Inflammatory macrophage treated with lipopolysaccharide for 1 hour (primary cell): ENCODE results near the gene MRPL32.
A peak's percentile ranks its signal among the peaks of the same experiment; 100 is the strongest.
"Not testable (repeated sequence)": the region's sequence is repeated elsewhere in the genome, so short reads cannot be mapped to it uniquely, and the experiment has no call there.

Experiments
- DNase-seq, 2 donors: peaks; one replicate each; pipeline ENCODE4 v3.0.0-alpha.2; 2020 to 2022

The MRPL32 gene

DNA sequence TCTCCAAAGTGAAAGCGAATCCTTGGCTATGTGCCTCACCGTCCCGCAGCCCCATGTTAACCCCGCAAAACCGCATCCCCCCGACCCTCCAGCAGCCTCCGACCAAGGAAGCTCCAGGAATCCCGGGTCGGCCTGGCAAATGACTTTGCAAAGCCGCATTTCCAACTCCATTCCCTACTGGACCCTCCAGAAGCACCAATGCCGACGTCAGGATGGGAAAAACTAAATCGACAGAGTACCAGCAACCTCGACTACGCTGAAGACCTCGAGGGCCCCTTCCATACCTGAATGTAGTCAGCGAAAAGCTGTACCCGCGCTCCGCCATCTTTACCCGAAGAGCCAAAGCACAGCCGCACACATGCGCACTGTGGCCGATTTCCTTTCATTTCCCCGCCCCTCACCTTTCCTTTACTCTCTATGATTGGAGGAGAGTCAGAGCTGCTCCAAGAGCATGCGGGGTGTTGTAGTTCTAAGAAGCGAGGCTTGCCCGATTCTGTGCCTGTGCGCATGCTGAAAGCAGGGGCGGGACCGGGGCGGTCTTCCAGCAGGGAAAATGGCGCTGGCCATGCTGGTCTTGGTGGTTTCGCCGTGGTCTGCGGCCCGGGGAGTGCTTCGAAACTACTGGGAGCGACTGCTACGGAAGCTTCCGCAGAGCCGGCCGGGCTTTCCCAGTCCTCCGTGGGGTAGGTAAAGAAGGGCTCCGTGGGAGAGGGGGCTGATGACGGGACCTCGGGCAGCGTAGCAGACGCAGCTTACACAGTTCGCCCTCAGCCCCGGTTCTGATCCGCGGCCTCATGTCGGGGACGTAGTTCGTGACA is at the start of gene MRPL32, which contains the start of gene PSMA2:
TSS of gene MRPL32 (plus strand) at position 543 of the 818 bp plus-strand sequence. CDS start at position 554, 11 bp downstream.
TSS of gene PSMA2 (minus strand) at position 341 of the 818 bp plus-strand sequence. CDS start at position 325, 16 bp downstream.
- peak; percentile 98 for DNase-seq

DNA sequence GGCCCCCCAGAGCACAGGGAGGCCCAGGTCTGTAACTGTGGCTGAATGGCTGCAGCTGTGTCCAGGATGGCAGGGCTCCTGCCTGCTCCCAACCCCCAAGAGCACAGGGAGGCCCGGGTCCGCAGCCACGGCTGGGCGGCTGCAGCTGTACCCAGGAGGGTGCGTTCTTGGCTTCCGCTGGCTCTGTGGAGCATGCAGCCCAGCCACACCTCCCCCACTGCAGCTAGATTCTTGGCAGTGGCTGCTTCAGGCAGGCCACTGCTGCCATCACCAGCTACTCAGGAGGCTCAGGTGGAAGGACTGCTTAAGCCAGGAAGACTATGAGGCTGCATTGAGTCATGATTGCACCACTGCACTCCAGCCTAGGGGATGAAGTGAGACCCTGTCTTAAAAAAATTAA is 48.2 kb upstream of the MRPL32 start:
- DNase-seq: no peak

- not testable (repeated sequence) for DNase-seq
Observed at GRCh38 chr7:42885183-42885582, 47.0 kb upstream of the MRPL32 start.

GRCh38 chr7:42886129-42886528 is 46.0 kb upstream of the MRPL32 start:
- DNase-seq: peak; percentile 44 to 50

DNA sequence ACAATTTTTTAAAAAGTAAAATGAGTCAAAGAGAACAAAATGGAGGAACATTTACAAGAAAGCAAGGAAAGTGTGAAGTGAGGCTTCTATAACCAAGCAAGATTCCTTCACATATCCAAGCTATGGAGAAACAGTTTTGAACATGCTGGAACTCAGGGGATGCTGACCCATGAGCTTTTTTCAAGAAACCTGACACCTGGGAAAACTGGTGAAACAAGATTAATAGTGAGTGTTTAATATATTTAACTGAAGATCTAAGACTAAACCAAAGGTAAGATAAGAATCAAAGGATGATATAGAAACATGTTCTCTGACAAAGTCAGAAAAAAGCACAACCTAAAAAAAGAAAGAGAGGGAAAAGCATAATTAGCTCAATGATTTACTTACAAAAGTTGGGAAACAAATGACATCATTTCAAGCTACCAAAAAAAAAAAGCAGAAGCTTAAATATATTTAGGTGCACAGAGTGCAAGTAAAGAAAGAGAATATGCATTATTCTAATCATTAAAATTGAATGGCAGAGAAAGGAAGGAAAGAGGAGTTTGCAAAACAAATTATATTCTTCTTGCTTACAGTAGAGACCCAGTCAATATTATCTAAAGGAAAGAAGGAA is 45.2 kb upstream of the MRPL32 start:
- peak; percentile 46 to 52 for DNase-seq

- no peak for DNase-seq
Observed at GRCh38 chr7:42893346-42894240, 38.6 kb upstream of the MRPL32 start.

DNA sequence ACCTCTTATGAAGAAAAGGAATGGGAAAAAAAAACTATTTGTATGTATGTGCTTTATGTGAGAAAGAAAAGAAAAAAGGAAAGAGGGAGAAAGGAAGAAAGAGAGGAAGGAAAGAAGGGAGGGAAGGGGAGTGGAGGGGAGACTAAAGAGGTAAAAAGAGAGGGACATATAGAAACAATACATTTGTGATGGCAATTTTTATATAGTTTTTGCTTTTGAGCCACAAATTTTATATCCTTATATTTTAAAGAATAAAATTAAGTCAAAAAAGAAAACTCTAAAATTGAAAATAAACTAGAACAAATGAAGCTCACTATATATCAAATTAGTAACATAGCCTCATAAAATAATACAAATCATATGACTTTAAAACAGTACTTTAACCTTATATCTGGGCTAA is 31.3 kb upstream of the MRPL32 start:
- DNase-seq: no peak

DNA sequence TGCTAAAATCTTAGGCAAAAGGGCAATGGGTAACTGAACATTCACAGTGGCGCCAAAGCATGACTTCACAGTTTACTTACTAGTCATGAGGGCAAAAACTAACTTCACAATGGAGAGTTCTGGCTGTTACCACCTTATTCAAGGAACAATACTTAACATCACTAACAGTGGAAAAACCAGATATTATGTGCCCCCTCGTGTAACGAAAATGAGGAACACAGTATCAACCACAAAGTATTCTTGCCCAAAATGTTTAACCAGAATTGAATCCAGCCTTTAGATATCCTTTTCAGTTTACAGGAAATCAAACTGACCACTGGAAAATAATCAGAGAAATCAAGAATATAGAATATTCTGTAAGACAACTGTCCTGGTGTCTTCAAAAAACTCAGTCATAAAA is 29.8 kb upstream of the MRPL32 start:
- DNase-seq: peak; percentile 11 to 22

DNA sequence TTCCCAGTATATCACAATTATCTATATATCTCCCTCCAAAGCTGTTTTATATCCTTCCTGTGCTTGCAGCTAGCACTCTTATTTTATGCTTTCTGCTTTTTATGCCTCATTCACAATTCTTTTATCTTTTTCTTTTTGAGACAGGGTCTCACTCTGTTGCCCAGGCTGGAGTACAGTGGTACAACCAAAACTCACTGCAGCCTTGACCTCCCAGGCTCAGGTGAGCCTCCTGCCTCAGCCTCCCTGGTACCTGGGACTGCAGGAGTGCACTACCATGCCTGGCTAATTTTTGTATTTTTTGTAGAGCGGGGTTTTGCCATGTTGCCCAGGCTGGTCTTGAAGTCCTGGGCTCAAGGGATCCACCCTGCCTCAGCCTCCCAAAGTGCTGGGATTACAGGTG is 26.0 kb upstream of the MRPL32 start:
- no peak for DNase-seq

DNA sequence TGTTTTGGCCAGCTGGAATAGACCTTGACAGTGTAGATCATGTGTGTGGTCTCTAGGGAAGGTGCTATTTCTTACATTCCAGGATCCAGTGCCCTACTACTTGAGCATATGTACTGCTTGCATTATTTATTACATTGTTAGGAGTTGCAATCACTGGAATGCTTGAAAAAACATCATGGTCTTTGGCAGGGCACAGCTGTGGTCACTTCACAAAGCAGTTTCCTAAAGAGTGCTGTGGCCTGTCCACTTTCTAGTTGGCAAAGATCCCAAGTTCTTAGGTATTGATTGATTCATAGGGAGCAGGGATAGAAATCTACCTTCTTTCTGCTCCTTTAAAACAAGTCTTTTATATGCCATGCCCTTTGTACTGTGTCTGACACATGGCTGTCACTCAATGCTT is 24.9 kb upstream of the MRPL32 start:
- DNase-seq: no peak

GRCh38 chr7:42910306-42910705 is 21.9 kb upstream of the MRPL32 start:
- DNase-seq: no peak

- peak; percentile 87 to 93 for DNase-seq
Observed at GRCh38 chr7:42911454-42912447, 20.4 kb upstream of the MRPL32 start, which contains the start of gene C7orf25. C7orf25 (minus strand) TSS chr7:42912070; CDS start chr7:42910900, 1,170 bp downstream.

- DNase-seq: no peak
Observed at GRCh38 chr7:42913591-42913990, 18.6 kb upstream of the MRPL32 start.

GRCh38 chr7:42914009-42914408 is 18.2 kb upstream of the MRPL32 start:
- no peak for DNase-seq

DNA sequence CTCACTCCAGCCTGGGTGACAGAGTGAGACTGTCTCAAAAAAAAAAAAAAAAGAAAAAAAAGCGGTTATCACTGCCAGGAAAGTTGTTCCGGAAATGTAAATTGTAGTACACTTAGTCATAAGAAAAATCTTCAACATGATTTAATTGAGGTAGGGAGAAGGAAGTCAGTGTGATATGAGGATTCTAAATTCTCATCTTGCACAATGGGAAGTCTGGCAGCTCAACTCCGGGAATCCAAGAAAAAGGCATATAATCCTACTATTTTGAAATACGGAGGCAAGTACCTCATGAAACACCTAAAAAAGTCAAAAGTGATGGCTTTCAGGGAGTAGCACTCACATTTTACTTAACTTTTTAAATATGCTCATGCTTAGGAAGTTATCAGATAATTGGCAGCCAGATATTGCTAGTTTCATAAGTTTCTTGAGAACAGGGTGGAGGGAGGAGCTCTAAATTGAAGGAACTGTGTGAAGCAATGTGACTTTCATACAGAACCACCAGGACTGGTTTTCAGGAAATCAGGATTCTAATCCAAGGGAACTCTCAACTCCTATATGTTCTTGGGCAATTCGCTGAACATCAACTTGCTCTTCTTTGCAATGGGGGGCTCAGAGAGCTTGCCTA is 17.6 kb upstream of the MRPL32 start:
- peak; percentile 22 to 25 for DNase-seq

- no peak for DNase-seq
Observed at GRCh38 chr7:42915356-42915755, 16.8 kb upstream of the MRPL32 start.

- DNase-seq: no peak
Observed at GRCh38 chr7:42922017-42922753, 10.0 kb upstream of the MRPL32 start.

DNA sequence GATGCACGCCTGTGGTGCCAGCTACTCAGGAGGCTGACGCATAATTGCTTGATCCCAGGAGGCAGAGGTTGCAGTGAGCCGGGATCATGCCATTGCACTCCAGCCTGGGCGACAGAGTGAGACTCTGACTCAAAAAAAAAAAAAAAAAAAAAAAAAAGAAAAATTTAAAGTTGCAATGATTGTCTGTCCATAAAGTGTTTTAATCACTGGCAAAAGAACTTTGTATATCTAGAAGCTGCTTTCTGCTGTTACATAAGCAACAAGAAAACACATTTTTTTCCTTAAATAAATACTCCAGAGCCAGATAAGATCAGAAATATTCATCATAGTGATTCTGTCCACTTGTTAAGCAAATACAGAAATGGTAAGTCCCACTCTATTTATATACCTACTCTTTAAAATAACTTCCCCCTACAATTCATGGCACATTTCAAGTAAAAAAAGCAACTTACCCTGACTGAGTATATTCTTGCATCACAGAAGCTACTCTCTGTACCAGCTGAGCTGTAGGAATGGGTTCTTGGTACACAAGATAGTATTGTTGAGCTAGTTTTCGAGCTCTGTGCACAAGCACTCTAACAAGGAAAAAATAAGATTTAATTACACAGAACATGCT is 7.8 kb upstream of the MRPL32 start:
- DNase-seq: peak in 1 of 2 donors; percentile 38

GRCh38 chr7:42925630-42926029 is 6.5 kb upstream of the MRPL32 start:
- no peak for DNase-seq

DNA sequence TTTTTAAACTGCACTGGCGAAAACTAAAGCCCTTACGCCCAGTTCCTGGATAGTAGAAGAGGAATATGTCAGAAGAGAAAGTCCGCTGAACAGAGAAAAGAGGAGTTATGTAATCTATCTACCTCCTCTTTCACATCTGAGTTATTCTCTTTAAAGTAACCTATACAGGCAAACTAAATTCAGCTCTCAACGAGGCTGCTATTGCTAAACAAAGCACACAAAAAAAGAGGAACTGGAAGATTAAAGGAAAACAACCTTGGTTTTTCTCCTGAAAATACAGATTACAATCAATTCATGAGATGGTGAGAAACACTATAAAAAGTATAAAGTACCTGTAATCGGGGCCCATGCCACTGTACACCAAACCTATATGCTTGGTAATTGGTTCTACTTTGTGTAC is 6.0 kb upstream of the MRPL32 start:
- DNase-seq: peak; percentile 16 to 20
